ENCODE results near the gene NAA40.

Gene NAA40

DNA sequence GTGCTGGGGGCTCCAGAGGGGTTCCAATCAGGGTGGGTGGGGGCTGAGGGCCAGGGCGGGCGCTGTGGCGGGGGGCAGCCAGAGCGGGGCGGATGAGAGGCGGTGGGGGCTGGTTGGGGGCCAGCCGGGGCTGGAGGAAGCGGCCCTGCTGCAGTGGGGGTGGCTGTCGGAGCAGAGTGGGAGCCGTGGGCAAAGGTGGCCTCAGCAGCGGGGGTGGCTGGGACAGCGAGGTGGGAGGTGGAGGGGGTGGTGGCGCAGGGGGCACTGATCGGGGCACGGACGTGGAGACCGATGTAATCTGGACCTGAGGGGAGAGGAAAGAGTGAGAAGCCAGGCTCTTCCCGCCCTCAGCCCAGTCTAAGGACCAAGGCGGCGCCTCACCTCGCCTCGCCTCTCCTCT is 26.9 kb upstream of the NAA40 start:
- DNase-seq (ENCODE audit: extremely low spot score, insufficient read length, low read depth), result no peak
- FAIRE-seq, result no peak

DNA sequence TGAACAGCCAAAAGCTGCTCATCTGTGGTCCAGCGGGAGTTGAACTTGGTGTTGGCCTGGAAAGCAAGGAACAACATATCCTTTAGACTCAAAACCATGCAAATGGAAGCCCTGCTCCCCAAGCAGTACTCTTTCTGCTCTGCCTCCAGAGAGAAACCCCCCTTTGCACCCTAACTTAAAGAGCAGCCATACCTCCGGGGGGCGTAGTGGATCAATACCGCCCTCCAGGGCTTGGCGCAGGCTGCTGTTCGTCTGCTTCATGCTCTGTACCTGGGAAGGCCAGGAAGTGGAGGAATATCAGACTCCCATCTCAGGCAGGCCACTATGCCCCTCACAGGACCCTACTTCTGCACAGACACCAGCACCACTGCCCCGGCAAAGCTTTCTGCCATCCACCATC is 26.1 kb upstream of the NAA40 start:
- no peak for FAIRE-seq
- DNase-seq (ENCODE audit: extremely low spot score, insufficient read length, low read depth), result no peak

DNA sequence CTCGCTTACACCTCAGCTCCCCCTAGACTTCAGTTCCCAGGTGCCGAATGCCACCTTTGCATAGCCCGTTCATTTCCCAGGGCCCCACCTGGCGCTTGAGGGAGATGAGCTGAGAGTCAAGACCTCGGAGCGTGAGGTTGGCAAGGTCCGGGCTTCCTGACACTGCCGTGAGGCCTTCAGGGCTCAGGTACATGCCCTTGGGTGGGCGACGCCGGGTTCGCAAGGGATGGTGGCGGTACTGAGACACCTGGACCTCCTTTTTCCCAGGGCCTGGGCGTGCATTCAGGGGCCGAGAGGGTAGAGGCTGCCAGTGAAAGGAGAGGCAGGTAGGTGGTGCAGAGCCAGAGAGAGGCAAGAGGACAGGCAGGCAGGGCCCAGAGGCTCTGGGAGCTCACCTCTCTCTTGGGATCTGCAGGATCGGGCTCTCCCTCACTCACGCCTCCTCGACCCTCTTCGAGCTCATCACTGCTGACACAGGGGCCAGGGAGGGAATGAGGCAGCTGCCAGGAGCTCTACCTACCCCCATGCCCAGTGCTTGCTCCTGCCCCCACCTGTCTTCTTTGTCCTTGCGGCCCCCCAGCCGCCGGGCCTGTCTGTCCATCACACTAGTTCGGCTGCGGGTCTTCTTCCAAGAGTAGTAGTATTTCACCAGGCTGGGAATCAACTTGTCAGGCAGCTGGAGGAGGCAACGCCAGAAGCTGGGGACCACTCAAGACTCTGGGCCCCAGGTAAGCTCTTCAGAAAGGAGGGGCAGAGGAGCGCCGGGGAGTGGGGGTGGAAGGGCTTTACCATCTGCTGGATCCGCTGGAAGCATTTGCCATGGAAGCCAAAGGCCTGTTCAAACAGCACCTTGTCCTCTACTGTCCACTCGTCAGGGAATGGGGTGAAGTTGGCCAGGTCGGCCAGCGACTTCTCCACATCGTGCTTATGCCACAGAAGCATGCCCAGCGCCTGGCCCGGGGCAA is 24.7 kb upstream of the NAA40 start:
- no peak for FAIRE-seq
- DNase-seq (ENCODE audit: extremely low spot score, insufficient read length, low read depth), result no peak

DNA sequence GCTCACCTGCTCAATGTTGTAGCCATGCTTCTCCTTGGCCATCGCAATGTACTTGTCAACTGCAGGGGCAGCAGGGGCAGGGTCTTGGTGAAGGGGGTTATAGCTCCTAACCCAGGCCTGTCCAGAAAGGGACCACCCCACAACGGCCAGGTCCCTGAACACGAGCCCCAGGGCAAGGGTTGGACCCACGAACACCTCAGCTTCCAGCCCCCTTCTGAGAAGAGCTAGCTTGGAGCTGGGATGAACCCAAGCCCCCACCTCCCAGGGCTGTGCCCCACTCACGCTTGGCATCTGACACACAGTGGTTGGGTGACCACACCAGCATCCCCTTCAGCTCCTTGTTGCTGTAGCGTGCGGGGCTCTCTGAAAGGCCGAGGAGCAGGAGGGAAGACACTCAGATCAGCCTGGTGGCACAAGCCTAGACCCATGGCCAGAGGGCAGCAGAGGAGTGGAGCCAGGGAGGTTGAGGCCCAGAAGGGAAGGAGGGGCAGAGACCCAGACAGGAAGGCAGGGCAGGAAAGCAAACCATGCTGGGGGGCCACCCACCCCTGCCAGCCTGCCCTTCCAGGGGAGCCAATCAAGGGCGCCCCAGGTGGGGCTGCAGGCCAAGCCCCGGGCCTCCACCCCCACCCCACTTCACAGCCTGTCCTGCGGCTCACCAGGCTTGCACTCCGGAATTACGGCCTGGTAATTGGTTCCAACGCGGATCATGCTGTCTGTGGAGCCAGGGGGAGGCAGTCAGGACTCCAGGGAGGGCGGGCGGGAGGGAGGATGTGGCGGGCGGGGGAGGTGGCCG is 23.7 kb upstream of the NAA40 start:
- DNase-seq (ENCODE audit: extremely low spot score, insufficient read length, low read depth), result no peak
- FAIRE-seq, result no peak

DNA sequence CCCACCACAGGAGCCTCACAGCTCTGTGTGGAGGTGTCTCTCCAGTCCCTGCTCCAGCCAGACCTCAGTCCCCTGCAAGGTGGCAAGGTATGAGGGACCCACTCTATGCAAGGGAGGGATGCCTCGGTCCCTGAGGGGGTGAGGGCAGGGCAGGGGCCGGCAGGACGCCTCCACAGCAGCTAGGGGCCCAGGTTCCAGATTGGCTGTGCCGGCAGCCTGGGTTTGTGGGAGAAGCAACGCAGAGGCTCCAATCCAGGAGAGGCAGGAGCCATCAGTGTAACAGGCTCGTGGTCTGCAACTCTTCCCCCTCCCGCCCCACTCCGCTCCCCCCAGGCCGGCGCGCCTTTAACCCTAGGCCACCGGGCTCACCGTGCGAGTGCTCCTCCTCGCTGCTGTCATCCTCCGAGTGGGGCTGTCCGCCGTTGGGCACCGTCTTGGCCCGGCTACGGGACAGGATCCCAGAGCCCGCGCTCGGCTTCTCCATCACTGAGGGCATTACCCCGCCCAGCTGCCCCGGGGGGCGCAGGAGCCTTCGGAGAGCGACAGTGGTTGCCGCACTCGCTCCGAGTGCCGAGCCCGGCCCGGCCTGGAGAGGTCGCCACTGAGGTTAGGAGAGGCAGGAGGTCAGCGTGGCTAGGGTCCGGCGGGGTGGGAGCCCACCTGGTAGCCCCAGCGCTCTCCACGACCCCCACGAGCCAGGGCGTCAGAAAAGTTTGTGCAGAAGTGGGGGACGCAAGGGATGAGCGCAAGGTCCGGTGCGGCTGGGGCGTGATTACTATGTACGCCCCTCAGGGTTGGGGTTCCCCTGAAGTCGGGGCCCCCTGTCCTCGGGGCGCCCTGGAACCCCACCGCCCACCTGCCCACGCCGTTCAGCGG is 22.6 kb upstream of the NAA40 start:
- DNase-seq (ENCODE audit: extremely low spot score, insufficient read length, low read depth) (no peak), FAIRE-seq (no peak)

DNA sequence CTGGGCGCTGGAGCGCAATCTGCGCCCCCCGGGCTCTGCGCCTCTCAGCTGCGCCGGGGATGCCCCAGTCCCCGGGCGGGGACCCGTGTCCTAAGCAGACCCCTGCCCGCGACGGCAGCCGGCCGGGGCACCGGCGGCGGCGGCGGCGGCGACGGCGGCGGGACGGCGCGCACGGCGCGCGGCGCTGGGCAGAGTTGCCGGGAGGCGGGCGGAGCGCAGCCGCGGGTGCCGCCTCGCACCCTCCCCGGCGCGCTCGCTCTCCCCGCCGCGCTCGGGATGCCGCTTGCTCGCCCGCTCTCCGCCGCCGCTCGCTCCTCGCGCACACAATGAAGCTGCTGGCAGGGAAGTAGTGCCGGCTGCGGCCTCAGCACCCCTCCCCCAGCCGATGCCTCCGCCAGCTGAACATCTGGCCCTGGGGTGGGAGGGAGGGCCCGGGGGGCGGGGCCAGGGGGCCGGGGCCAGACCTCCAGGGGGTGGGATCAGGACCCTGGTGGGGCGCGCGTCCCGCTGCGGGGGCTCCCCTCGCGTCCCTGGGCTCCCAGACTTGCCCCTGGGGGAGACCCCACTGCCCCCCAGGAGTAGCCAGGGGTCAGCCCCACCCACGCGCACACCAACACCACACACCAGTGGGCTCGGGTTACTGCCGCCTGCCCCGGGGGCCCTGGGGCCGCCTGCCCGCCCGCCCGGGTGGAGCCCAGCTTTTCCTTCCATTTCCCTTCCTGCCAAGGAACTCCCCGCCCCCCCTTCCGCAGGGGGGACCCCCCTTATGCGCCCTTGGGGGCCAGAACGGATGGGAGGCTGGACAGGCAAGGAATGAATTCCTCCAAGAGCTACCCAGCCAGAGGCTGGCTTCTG is 21.7 kb upstream of the NAA40 start, which contains the start of gene RCOR2:
Gene RCOR2 (minus strand): TSS at position 328 of the 855 bp plus-strand sequence. CDS start 708 bp downstream, outside the sequence.
- FAIRE-seq (no peak), DNase-seq (ENCODE audit: extremely low spot score, insufficient read length, low read depth) (peak; percentile 77)

DNA sequence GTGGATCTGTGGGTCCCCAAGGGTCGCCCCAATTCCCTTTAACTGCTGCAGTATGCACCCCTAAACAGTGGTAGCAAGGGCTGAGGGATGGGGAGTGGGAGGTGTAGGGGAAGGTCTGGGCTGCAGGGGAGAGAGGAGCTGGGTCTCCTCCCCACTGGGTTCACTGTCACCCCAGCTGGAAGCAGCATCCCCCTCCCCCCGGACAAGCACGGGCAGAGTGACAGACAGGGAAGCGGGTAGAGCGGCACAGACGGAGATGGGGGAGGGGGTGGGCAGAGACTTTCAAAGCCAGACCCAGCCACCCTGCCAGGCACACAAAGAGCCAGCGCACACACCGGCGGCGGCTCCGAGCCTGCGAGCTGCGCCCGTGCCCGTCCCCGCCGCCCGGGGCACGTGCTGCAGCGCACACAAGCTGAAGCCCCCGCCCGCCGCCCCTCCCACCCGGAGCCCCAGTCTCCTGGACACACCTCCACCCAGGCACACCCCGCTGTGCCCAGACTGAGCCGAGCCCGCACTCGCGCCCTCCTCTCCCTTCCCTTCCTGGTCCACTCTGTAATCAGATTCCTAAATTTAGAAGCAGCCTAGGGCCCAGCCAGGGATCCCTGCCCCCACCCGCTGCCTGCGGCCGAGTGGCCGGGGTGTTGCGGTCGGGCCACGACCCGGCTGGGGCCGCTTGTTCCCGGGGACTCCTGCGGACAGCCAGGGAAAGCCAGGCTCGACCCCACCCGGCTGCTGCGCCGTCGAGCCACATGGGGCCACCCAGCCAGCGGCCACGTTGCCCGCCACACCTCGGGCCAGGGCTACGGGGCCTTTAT is 20.9 kb upstream of the NAA40 start:
- FAIRE-seq (no peak), DNase-seq (ENCODE audit: extremely low spot score, insufficient read length, low read depth) (no peak)

DNA sequence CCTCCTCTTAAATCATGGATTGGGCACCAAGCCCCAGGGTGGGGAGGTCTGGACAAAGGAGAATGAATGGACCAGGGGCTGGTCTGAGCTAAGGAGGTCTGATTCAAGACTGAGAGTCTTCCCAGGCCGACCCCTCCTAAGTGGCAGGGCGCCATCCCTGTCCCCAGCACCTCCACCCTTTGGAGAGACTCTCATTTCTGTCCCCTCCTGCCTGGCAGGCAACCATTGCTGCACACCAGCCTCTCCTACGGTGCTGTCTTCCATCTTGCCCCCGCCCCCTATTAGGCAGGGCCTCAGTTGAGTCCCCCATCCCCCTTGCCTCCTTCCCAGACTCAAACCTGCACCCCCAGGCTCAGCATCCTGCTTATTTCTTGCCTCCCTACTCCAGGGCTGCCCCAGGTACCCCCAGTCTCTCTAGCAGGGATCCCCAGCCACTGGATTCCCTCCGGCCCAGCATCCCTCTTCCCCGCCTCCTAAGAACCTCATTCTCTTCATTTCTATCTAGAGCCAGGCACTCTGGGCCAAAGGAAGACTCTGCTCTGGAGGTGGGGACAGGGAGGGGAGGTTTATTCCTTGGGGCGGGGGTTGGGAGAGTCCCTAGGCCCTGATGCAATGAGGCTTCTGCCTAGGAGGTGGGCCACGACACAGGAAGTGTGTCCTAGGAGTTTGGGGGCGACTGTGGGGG is 20.2 kb upstream of the NAA40 start:
- no peak for DNase-seq (ENCODE audit: extremely low spot score, insufficient read length, low read depth)
- FAIRE-seq, result no peak

DNA sequence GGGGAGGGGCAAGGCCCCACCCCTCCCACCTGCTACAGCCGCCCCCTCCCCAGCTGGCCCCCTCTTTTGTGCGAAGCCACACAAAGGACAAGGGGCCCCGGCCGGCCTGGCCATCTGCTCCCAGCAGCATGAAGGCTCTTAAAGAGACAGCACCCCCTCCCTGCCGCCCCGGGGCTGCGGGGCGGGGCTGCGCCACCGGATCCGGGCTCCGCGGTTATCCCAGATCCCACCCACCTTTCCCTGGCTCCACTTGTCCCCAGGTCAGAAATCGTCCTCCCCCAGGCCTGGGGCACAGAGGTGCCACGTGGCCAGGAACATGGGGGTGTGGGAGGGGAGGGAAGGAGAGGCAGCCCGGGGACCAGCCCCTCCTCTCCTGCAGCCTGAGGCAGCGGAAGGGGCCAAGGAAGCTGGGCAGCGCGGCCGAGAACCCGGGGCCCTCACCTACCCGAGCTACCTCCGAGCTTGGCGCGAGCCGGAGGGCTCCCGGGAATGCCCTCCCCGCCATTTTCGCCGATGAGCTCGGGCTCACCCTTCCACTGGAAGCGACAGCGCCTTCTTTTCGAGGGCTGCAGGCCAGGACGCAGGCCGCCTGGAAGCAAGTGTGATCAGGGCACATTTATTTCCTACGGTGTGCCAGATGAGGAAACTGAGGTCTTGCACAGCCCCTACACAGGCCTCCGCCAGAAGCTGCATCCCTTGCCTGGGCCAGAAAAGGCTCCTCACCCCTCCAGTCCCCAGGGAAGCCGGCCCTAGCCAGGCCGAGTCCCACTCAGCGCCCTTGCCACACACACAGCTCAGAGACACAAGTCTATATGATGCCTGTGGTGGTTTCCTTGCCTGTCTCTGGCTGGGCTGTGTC is 19.3 kb upstream of the NAA40 start:
- no peak for FAIRE-seq
- no peak for DNase-seq (ENCODE audit: extremely low spot score, insufficient read length, low read depth)

DNA sequence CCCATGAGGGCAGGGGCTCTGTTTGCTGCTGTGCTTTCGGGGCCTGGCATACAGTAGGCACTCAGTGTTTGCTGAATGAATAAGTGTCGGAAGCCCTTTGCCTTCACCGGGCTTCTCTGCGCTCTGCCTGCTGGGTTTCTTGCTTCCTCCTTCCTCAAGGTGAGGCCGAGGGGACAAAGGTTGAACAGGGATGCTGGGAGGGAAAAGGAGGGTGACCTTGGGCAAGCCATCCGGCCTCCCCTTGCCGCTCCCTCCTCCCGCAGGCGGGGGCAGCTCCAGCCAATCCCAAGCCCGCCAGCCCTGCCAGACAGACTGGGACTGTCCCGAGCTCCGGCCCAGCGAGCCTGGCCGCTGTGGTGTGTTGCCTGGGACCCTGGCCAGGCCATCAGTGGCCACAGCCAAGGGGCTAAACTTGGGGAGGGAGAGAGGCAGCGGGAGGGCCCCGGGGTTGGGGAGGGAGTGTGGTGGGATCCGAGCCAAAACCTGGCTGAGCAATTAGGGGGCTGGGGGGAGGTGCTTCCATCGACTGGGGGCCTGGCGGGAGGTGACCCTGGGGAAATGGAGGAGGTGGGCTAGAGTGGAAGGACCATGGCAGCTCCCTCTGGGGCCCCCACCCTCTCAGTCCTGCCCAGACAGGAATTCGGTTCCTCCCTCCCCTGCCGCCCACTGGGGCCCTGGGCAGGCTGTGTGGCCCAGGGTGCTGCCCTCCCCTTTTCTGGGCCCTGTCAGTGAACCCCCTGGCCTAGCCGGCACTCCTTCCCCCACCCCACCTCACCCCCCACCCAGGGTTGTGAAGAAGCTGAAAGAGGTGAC is 18.5 kb upstream of the NAA40 start:
- FAIRE-seq, result no peak
- no peak for DNase-seq (ENCODE audit: extremely low spot score, insufficient read length, low read depth)

DNA sequence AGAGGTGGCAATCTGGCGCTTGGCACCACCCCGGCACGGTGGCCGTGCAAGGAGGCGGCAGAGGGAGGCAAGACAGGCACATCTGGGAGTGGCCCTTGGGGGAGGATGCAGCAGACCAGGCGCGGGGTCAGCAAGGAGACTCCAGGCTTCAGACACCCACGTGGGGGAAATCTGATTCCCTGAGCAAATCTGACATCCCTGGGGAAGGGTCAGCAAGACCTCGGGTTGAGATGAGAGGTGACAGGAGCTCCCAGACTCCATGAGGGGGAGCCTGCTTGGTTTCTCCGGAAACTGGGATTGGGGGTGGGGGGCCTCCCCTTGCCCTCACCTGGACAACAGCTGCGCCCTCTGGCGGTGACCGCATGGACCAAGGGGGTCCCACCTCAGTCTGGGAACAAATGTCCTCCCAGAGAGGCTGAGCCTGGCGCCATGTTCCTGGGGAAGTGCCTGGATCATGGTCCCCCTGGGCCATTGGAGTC is 17.8 kb upstream of the NAA40 start:
- FAIRE-seq, result no peak
- DNase-seq (ENCODE audit: extremely low spot score, insufficient read length, low read depth), result no peak

DNA sequence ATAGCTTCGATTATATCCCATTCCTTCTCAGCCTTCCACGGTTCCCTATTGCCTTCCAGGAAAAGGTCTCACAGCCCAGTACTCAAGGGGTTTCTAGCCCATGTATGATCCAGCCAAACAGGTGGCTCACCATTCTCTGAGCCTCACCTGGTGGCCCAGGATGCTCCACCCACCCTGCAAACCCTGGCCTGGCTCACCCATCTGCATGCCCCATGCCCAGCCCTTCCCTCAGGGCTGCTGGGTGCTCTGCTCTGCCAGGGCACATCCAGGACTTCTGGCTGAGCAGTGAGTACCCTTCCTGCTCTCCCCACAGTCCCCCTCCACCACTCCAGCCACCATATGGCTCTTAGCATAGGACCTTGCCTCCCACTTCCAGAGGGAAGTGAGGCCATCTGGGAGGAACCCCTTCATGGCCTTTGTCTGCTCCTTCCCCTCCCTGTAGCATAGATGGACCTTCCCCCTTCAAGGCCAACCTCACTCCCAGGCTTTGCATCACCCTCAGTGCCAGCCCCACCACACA is 16.1 kb upstream of the NAA40 start:
- FAIRE-seq (no peak), DNase-seq (ENCODE audit: extremely low spot score, insufficient read length, low read depth) (no peak)

DNA sequence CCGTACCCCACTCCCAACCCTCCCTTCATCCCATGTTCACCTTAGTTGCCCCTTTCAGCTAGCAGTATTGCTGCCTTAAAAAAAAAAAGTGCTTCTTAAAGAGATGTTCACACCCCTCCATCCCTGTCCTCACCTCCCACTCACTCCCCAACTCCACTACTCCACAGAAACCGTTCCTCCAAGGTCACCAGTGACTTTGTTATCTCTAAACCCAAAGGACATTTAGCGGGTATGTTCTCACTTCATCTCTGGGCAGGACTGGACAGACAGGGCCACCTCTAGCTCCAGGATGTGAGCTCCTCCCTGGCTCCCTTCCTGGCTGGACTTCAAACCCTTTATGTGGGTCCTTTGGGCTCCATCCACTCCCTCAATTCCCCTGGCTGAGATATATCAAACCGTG is 15.5 kb upstream of the NAA40 start:
- no peak for FAIRE-seq
- DNase-seq (ENCODE audit: extremely low spot score, insufficient read length, low read depth), result no peak

DNA sequence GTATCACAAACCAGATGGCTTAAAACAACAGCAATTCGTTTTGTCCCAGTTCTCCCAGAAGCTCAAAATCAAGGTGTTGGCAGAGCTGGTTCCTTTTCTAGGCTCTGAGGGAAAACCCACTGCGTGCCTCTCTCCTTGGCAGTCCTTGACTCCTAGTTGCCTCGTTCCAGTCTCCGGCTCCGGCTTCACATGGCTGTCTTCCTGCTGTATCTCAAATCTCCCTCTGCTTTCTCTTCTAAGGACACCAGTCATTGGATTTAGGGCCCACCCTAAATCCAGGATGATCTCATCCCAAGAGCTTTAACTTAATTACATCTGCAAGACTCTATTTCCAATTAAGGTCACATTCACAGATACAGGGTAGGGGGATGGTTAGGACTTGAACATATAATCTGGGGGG is 9.2 kb upstream of the NAA40 start:
- DNase-seq (ENCODE audit: extremely low spot score, insufficient read length, low read depth) (no peak), FAIRE-seq (no peak)

DNA sequence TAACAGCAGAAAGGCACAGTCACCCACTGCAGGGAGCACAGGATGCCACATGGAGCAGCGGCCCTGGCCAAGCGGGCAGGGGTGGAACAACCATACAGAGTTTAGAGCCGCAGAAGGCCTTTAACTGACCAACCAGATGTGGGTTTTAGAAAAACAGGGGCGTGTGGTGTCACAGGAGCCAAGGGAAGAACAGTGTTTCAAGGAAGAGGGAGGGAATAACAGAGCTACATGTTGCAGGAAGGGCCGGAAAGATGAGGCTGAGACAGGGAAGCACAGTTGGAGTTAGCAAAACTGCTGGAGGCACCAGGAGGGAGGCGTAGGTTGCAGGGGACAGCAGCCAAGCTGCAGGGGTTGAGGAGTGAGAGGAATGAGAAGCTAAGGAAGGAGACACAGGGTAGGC is 7.8 kb upstream of the NAA40 start:
- FAIRE-seq (no peak), DNase-seq (ENCODE audit: extremely low spot score, insufficient read length, low read depth) (no peak)

DNA sequence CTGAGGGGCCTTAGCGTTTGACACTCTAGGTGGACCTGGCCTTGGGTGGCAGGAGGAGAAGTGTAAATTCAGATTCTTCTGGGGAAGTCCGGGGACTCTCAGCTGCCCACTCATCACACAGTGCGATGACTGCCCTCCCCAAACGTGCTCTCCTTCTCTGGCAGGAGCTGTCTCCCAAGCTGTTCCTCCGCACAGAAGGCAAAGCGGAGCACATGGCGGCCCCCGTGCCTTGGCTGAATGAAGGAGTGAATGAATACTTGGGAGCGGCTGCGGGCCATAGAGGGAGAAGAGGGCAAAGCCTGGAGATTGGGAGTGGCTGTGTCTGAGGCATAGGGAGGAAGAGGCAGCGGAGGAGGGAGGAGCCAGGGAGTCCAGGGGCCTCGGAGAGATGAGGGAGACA is 6.9 kb upstream of the NAA40 start:
- FAIRE-seq, result no peak
- no peak for DNase-seq (ENCODE audit: extremely low spot score, insufficient read length, low read depth)

Data from GM18507 (cell line).